Small intestine (tissue), 7 donors: ENCODE measurements around the gene ZNF879. TPM values are rescaled to one million over a fixed set of nuclear protein-coding genes. Genes with fewer than 3 reads are reported as not detected.

Experiments
- DNase-seq, 2 donors: peaks; one replicate each; pipeline versions ENCODE4 v3.0.0 to v3.0.0-alpha.2; 2013
- FAIRE-seq: peaks from 2 replicates; lab custom pipeline; 2012; peaks lifted over from hg19 to GRCh38; lab: Jason Lieb, UNC
- H3K27ac ChIP-seq, 3 donors: one replicate each; pipeline ENCODE4 v1.5.1; 2013; ENCODE audit warnings: low read length in 2 of 3, mild to moderate bottlenecking in 2 of 3, control low read depth in 1 of 3, inconsistent platforms in 1 of 3, low read depth in 1 of 3, moderate library complexity in 1 of 3
- H3K27me3 ChIP-seq, 3 donors: one replicate each; pipeline ENCODE4 v1.6.1; 2013; ENCODE audit warnings: low read length in 3 of 3, inconsistent platforms in 1 of 3; ENCODE audit not compliant: control insufficient read depth in 3 of 3, insufficient read depth in 3 of 3
- H3K36me3 ChIP-seq, 3 donors: one replicate each; pipeline ENCODE4 v1.6.1; 2013; ENCODE audit warnings: low read length in 3 of 3, inconsistent platforms in 1 of 3, low read depth in 1 of 3, mild to moderate bottlenecking in 1 of 3, moderate library complexity in 1 of 3; ENCODE audit not compliant: control insufficient read depth in 3 of 3, insufficient read depth in 2 of 3
- H3K4me1 ChIP-seq, 3 donors: one replicate each; pipeline ENCODE4 v1.6.1; 2013; ENCODE audit warnings: low read length in 2 of 3, inconsistent platforms in 1 of 3, low read depth in 1 of 3, mild to moderate bottlenecking in 1 of 3, moderate library complexity in 1 of 3; ENCODE audit not compliant: control insufficient read depth in 3 of 3, insufficient read depth in 2 of 3
- H3K4me3 ChIP-seq, 3 donors: one replicate each; pipeline ENCODE4 v1.5.1; 2013; ENCODE audit warnings: low read length in 3 of 3, control low read depth in 1 of 3, inconsistent platforms in 1 of 3, low read depth in 1 of 3, mild to moderate bottlenecking in 1 of 3, moderate library complexity in 1 of 3
- H3K9me3 ChIP-seq, 2 donors: one replicate each; pipeline ENCODE4 v1.6.1; 2013; ENCODE audit warnings: low read depth in 1 of 2, low read length in 1 of 2; ENCODE audit not compliant: control insufficient read depth in 2 of 2, insufficient read depth in 1 of 2
- WGBS, 3 donors: extraction: QIAGEN DNeasy Blood & Tissue Kit; methylation state at CpG; one replicate each; pipeline ENCODE4 v1.1.7; 2013; 5-methylcytosine and 5-hydroxymethylcytosine counted together
- polyA plus RNA-seq, 4 donors: library from polyadenylated mRNA; stranded (reverse) in 3 of 4; unstranded in 1 of 4; fragments of 200-250 nt in 3 of 4; fragments of 120-200 nt in 1 of 4; gene quantifications; one replicate each; pipeline versions ENCODE4 v1.2.1 to v1.2.3, GENCODE V29; 2013
- donor health status: healthy with polysubstance abuse.
- donor health status: control.
- donor health status: control.
- donor health status: Bipolar disorder and iron deficiency.
- donor health status: healthy.

Gene ZNF879
- polyA plus RNA-seq, 4 donors, result 1.5 to 3.0 (median 2.0) TPM

- DNase-seq (no peak), FAIRE-seq (no peak)
- Histone ChIP-seq H3K4me1 (no peaks in the 10 kb centered on the region), H3K27ac (no peak overlapping the region), H3K36me3 (peaks cover 4 to 15% (median 15%) of the 10 kb centered on the region in 3 donors), H3K27me3 (peaks cover 0 to 4% (median 0%) of the 10 kb centered on the region in 3 donors), H3K4me3 (no peak overlapping the region), H3K9me3 (peaks cover 3 to 50% of the 10 kb centered on the region in 2 donors)
- 94 to 95% (median 95%) methylated on average over 11 of the region's 11 CpGs for WGBS, 3 donors
These were observed 55.8 kb downstream of the ZNF879 start for GRCh38 chr5:179079165-179079987.

GRCh38 chr5:179080724-179081123 lies 57.1 kb downstream of the ZNF879 start:
- H3K4me1 ChIP-seq, result no peaks in the 10 kb centered on the region
- FAIRE-seq (no peak), DNase-seq (no peak)
- whole genome bisulfite sequencing, 3 donors, result 85 to 96% (median 95%) methylated on average over 4 of the region's 4 CpGs
- peaks cover 3 to 48% of the 10 kb centered on the region in 2 donors for H3K9me3 ChIP-seq
- H3K36me3 ChIP-seq, result peaks cover 4 to 15% (median 15%) of the 10 kb centered on the region in 3 donors
- no peak overlapping the region for H3K4me3 ChIP-seq
- peaks cover 0 to 4% (median 0%) of the 10 kb centered on the region in 3 donors for H3K27me3 ChIP-seq
- no peak overlapping the region for H3K27ac ChIP-seq

Other genes with a start within 250 kb of the ZNF879 start
- 10 to 100 TPM in 1 of 4 donors, 1 to 10 TPM in 3; 4.4 to 27.8 (median 6.3) TPM for gene ZNF354B, start 163.9 kb upstream of the ZNF879 start, polyA plus RNA-seq
- 1 to 10 TPM in 1 of 4 donors, under 1 TPM in 3; 0.22 to 2.5 (median 0.49) TPM for gene ZFP2, start 127.9 kb upstream of the ZNF879 start, polyA plus RNA-seq
- gene ZNF454, start 82.6 kb upstream of the ZNF879 start, polyA plus RNA-seq, result 1 to 10 TPM in 1 of 4 donors, under 1 TPM in 2, not detected in 1; 0.54 to 3.1 (median 0.97) TPM
- gene GRM6, start 28.5 kb upstream of the ZNF879 start, polyA plus RNA-seq, result under 1 TPM in 1 of 4 donors, not detected in 3; 0.43 TPM
- gene ZNF354C, start 36.6 kb downstream of the ZNF879 start, polyA plus RNA-seq, result 1 to 10 TPM in 2 of 4 donors, under 1 TPM in 2; 0.45 to 5.1 (median 0.94) TPM